GM12891 (cell line): ENCODE data around the gene ATXN8OS.

Source experiments
- POLR2A ChIP-seq: IDR thresholded peaks from 2 replicates; pipeline ENCODE4 v1.6.1; 2011; ENCODE audit warnings: low read depth, low read length, control low read depth
- POLR2AphosphoS5 ChIP-seq: IDR thresholded peaks from 2 replicates; pipeline ENCODE4 v1.6.1; 2011; ENCODE audit warnings: low read depth, low read length, control low read depth
- TAF1 ChIP-seq: IDR thresholded peaks from 2 replicates; pipeline ENCODE4 v1.6.1; 2011; ENCODE audit warnings: low read depth, low read length, control low read depth

- TF ChIP-seq POLR2A = no peak
- no peak for TF ChIP-seq POLR2AphosphoS5
- no peak for TF ChIP-seq TAF1
These were observed 70.7 kb downstream of the ATXN8OS start for GRCh38 chr13:70178346-70178745.
